HCT116 (cell line): ENCODE measurements around the gene KLF16. TPM values are rescaled to one million over a fixed set of nuclear protein-coding genes. Genes with fewer than 3 reads are reported as not detected.

ENCODE experiments used
- ATAC-seq: fragments of 200-7000 bp; cut with Tn5 transposase; 2 replicates; pipeline ENCODE4 v1.9.1; 2020; ENCODE audit warnings: mild to moderate bottlenecking, moderate library complexity
- BruUV-seq: library from RNA; stranded (reverse); fragments of 400-500 nt; replicated peaks from 2 replicates; lab custom pipeline; 2021; lab: Mats Ljungman, UMichigan
- CTCF ChIA-PET: fragments of 300-600 bp; sonication (Branson Sonifier 250); formaldehyde crosslinking; loops from one replicate; lab custom pipeline; 2021; ENCODE audit warnings: antibody characterized with exemption; lab: Charles Lee
- POLR2A ChIA-PET: fragments of 300-600, 350-600 bp; sonication (Branson Sonifier 250); formaldehyde crosslinking; loops from one replicate; lab custom pipeline; 2021; ENCODE audit warnings: antibody characterized with exemption; lab: Charles Lee
- RAD21 ChIA-PET, 2 experiments: fragments of 300-600 bp; sonication (Branson Sonifier 250); formaldehyde crosslinking; loops; one replicate each; lab custom pipeline; 2023; ENCODE audit warnings: low total read pairs in 2 of 2; ENCODE audit not compliant: uncharacterized antibody in 2 of 2, unreplicated experiment in 2 of 2, low non-redundant PET in 1 of 2; lab: Charles Lee
- DNase-seq: peaks from one replicate; pipeline ENCODE4 v3.0.0-alpha.2; 2010; ENCODE audit warnings: low read depth, low spot score
- H2AFZ ChIP-seq: fragments of 200-600 bp; shearing (Covaris generic), sonication (generic); 2 replicates; pipeline ENCODE4 v1.6.1; 2017; ENCODE audit warnings: low read depth, mixed run types, mixed read lengths, antibody characterized with exemption, low read length; ENCODE audit not compliant: poor library complexity, severe bottlenecking
- H3K27ac ChIP-seq: 2 replicates; pipeline ENCODE4 v1.5.1; 2012; ENCODE audit warnings: low read depth, low read length
- H3K27me3 ChIP-seq: fragments of 200-600 bp; sonication (generic); 2 replicates; pipeline ENCODE4 v1.6.1; 2016; ENCODE audit warnings: mixed run types, low read length, mixed read lengths; ENCODE audit not compliant: insufficient read depth
- H3K36me3 ChIP-seq, 2 experiments: fragments of 200-500 bp in 1 of 2; fragments of 200-600 bp in 1 of 2; sonication (Bioruptor generic) in 1 of 2; sonication (generic) in 1 of 2; 2 replicates each; pipeline versions ENCODE4 v1.5.1 to v1.6.1; 2014 to 2016; ENCODE audit warnings: low read length in 2 of 2, inconsistent platforms in 1 of 2, mixed read lengths in 1 of 2, mixed run types in 1 of 2; ENCODE audit not compliant: insufficient read depth in 2 of 2, control insufficient read depth in 1 of 2
- H3K4me1 ChIP-seq, 2 experiments: fragments of 200-600 bp in 1 of 2; sonication (generic) in 1 of 2; 2 replicates each; pipeline versions ENCODE4 v1.5.1 to v1.6.1; 2012 to 2017; ENCODE audit warnings: low read length in 2 of 2, inconsistent platforms in 1 of 2, mild to moderate bottlenecking in 1 of 2, mixed read lengths in 1 of 2, mixed run types in 1 of 2, moderate library complexity in 1 of 2; ENCODE audit not compliant: insufficient read depth in 2 of 2, control insufficient read depth in 1 of 2
- H3K4me2 ChIP-seq: fragments of 200-600 bp; sonication (generic); 2 replicates; pipeline ENCODE4 v1.6.1; 2017; ENCODE audit warnings: mixed run types, low read length, mixed read lengths
- H3K4me3 ChIP-seq, 2 experiments: fragments of 200-600 bp in 1 of 2; sonication (generic) in 1 of 2; replicated peaks in 1 of 2; 2 replicates each; pipeline ENCODE4 v1.5.1; 2011 to 2016; ENCODE audit warnings: low read length in 2 of 2, control low read depth in 1 of 2, low read depth in 1 of 2, mild to moderate bottlenecking in 1 of 2, mixed read lengths in 1 of 2, mixed run types in 1 of 2
- H3K79me2 ChIP-seq: fragments of 200-600 bp; sonication (generic); 2 replicates; pipeline ENCODE4 v1.6.1; 2017; ENCODE audit warnings: mild to moderate bottlenecking, mixed run types, low read length, moderate library complexity, mixed read lengths; ENCODE audit not compliant: insufficient read depth
- H3K9ac ChIP-seq: fragments of 200-600 bp; sonication (generic); 2 replicates; pipeline ENCODE4 v1.6.1; 2016; ENCODE audit warnings: low read length, mixed read lengths
- H3K9me2 ChIP-seq: fragments of 200-600 bp; sonication (generic), shearing (Covaris generic); 2 replicates; pipeline ENCODE4 v1.6.1; 2017; ENCODE audit warnings: mixed run types, mild to moderate bottlenecking, moderate library complexity; ENCODE audit not compliant: insufficient read depth
- H3K9me3 ChIP-seq, 2 experiments: fragments of 200-500 bp in 1 of 2; fragments of 200-600 bp in 1 of 2; sonication (Bioruptor generic) in 1 of 2; sonication (generic) in 1 of 2; 2 replicates each; pipeline ENCODE4 v1.6.1; 2014 to 2017; ENCODE audit warnings: low read length in 2 of 2, mixed read lengths in 2 of 2, inconsistent platforms in 1 of 2, low read depth in 1 of 2, mild to moderate bottlenecking in 1 of 2, mixed run types in 1 of 2, moderate library complexity in 1 of 2; ENCODE audit not compliant: control insufficient read depth in 1 of 2, insufficient read depth in 1 of 2
- H4K20me1 ChIP-seq: fragments of 200-600 bp; sonication (generic), shearing (Covaris generic); 2 replicates; pipeline ENCODE4 v1.6.1; 2017; ENCODE audit warnings: mixed run types, mild to moderate bottlenecking, moderate library complexity; ENCODE audit not compliant: insufficient read depth
- CBX3 ChIP-seq: IDR thresholded peaks from 2 replicates; pipeline ENCODE4 v1.6.1; 2012; ENCODE audit warnings: low read depth
- EGR1 ChIP-seq: IDR thresholded peaks from 2 replicates; pipeline ENCODE4 v1.6.1; 2012; ENCODE audit warnings: low read depth
- TCF7L2 ChIP-seq: IDR thresholded peaks from 2 replicates; pipeline ENCODE4 v1.7.0; 2011; ENCODE audit warnings: borderline replicate concordance, inconsistent platforms; ENCODE audit not compliant: insufficient read depth, insufficient read length; ENCODE audit errors: extremely low read depth
- YY1 ChIP-seq: IDR thresholded peaks from 2 replicates; pipeline ENCODE4 v1.6.1; 2011; ENCODE audit warnings: low read length, low read depth, moderate library complexity, mild to moderate bottlenecking; ENCODE audit not compliant: insufficient replicate concordance; ENCODE audit errors: extremely low read depth
- intact Hi-C: fragments of 100-400 bp; cut with micrococcal nuclease; formaldehyde crosslinking; loops from 2 replicates; pipeline ENCODE4 v1.10.0; 2022
- total RNA-seq: library from RNA; stranded (reverse); gene quantifications from one replicate; pipeline ENCODE4 v1.2.1, GENCODE V29; 2021; ENCODE audit not compliant: unreplicated experiment
- TF ChIP-seq, protein P1 (sequence below): IDR thresholded peaks from 2 replicates; pipeline ENCODE4 v1.6.1; 2011; ENCODE audit warnings: mild to moderate bottlenecking, low read length, moderate library complexity; ENCODE audit not compliant: insufficient replicate concordance; ENCODE audit errors: extremely low read depth
- TF ChIP-seq, protein P2 (sequence below): IDR thresholded peaks from 2 replicates; pipeline ENCODE4 v1.6.1; 2012

The KLF16 gene
- total RNA-seq, 1 experiment from 2014 or later: 64.3 TPM

DNA sequence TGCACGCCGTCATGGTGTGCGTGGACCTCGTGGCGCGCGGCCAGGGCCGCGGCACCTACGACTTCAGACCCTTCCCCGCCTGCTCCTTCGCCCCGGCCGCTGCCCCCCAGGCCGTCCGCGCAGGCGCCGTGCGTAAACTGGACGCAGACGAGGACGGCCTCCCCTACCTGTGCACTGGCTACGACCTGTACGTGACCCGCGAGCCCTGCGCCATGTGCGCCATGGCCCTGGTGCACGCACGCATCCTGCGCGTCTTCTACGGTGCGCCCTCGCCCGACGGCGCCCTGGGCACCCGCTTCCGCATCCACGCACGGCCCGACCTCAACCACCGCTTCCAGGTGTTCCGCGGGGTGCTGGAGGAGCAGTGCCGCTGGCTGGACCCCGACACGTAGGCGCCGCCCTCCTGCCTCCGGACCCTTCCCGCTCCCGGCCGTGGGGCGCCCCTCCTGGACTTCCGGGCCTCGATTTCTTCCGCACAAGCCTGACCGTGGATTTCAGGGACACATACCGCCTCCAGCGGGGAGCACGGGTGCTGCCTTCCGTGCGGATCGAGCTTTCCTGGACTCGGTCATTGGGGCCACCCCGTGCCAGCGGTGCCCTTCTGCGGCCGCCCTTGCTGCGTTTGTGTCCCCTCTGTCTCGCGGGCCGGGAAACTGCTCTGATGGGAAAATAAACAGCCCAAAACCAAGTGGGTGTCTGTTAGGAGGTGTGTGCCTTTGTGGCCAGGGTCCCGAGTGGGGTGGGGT, 49.6 kb upstream of the KLF16 start:
- TF ChIP-seq, protein P1, sequence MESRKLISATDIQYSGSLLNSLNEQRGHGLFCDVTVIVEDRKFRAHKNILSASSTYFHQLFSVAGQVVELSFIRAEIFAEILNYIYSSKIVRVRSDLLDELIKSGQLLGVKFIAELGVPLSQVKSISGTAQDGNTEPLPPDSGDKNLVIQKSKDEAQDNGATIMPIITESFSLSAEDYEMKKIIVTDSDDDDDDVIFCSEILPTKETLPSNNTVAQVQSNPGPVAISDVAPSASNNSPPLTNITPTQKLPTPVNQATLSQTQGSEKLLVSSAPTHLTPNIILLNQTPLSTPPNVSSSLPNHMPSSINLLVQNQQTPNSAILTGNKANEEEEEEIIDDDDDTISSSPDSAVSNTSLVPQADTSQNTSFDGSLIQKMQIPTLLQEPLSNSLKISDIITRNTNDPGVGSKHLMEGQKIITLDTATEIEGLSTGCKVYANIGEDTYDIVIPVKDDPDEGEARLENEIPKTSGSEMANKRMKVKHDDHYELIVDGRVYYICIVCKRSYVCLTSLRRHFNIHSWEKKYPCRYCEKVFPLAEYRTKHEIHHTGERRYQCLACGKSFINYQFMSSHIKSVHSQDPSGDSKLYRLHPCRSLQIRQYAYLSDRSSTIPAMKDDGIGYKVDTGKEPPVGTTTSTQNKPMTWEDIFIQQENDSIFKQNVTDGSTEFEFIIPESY: no peak
- TF ChIP-seq, protein P2, sequence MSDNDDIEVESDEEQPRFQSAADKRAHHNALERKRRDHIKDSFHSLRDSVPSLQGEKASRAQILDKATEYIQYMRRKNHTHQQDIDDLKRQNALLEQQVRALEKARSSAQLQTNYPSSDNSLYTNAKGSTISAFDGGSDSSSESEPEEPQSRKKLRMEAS: no peak
- TF ChIP-seq YY1: no peak
- TF ChIP-seq CBX3: no peak
- no peak for TF ChIP-seq EGR1
- no peak for TF ChIP-seq TCF7L2
- Histone ChIP-seq H2AFZ (no peak overlapping the region), H3K9me2 (no peaks in the 10 kb centered on the region), H3K4me3 (no peak overlapping the region), H3K9me3 (no peaks in the 10 kb centered on the region), H3K27ac (no peak overlapping the region), H4K20me1 (no peaks in the 10 kb centered on the region), H3K36me3 (peaks cover 8 to 11% of the 10 kb centered on the region in 2 experiments; a peak in 3 of 4 replicates), H3K4me2 (no peak overlapping the region), H3K4me1 (no peaks in the 10 kb centered on the region), H3K27me3 (no peaks in the 10 kb centered on the region), H3K9ac (no peak overlapping the region), H3K79me2 (peaks cover 73% of the 10 kb centered on the region)
- POLR2A ChIA-PET: no interaction called here
- RAD21 ChIA-PET: no interaction called here
- ATAC-seq (no peak), DNase-seq (no peak)
- CTCF ChIA-PET: no interaction called here
- no TSS peak for BruUV-seq
- intact Hi-C loops: no loop called here
